H1 (cell line): Measurements from ENCODE around the gene CXADR.

Source experiments
- EP300 ChIP-seq, 2 experiments: IDR thresholded peaks; 1 replicate in 1 of 2; 2 replicates in 1 of 2; pipeline ENCODE4 v1.6.1; 2011 to 2012; ENCODE audit warnings: low read depth in 2 of 2, low read length in 2 of 2, mild to moderate bottlenecking in 2 of 2, borderline replicate concordance in 1 of 2, inconsistent platforms in 1 of 2, moderate library complexity in 1 of 2
- EZH2 ChIP-seq: fragments of 200-600 bp; sonication (generic); IDR thresholded peaks from 2 replicates; pipeline ENCODE4 v1.7.1; 2012; ENCODE audit warnings: low read depth, mild to moderate bottlenecking, moderate library complexity, low read length, inconsistent platforms; ENCODE audit not compliant: severe bottlenecking
- HDAC6 ChIP-seq: IDR thresholded peaks from one replicate; pipeline ENCODE4 v1.7.1; 2012; ENCODE audit warnings: low read depth, mild to moderate bottlenecking, inconsistent platforms, low read length, moderate library complexity
- JUN ChIP-seq: IDR thresholded peaks from 2 replicates; pipeline ENCODE4 v1.6.1; 2011; ENCODE audit warnings: low read depth, mild to moderate bottlenecking, improper control_type of control experiment, low read length
- KDM1A ChIP-seq: fragments of 200-600, 300-600 bp; sonication (generic); IDR thresholded peaks from 2 replicates; pipeline ENCODE4 v1.7.1; 2016; ENCODE audit warnings: mild to moderate bottlenecking, low read length, borderline replicate concordance
- POLR2A ChIP-seq, 2 experiments: IDR thresholded peaks; 1 replicate in 1 of 2; 2 replicates in 1 of 2; pipeline ENCODE4 v1.6.1; 2011; ENCODE audit warnings: low read depth in 2 of 2, low read length in 2 of 2, mild to moderate bottlenecking in 2 of 2; ENCODE audit errors: control extremely low read depth in 1 of 2
- POLR2AphosphoS5 ChIP-seq: IDR thresholded peaks from 2 replicates; pipeline ENCODE4 v1.6.1; 2011; ENCODE audit warnings: low read depth, low read length
- RNF2 ChIP-seq: fragments of 200-900, 300-1000 bp; sonication (generic); IDR thresholded peaks from 2 replicates; pipeline ENCODE4 v1.7.1; 2016; ENCODE audit warnings: borderline replicate concordance, low read depth, mild to moderate bottlenecking, antibody characterized with exemption, low read length; ENCODE audit not compliant: poor library complexity, severe bottlenecking; ENCODE audit errors: missing control alignments
- RXRA ChIP-seq: IDR thresholded peaks from 2 replicates; pipeline ENCODE4 v1.6.1; 2011; ENCODE audit warnings: low read depth, mild to moderate bottlenecking, low read length, moderate library complexity; ENCODE audit not compliant: insufficient read depth
- SIN3A ChIP-seq, 2 experiments: IDR thresholded peaks in 1 of 2; conservative IDR thresholded peaks in 1 of 2; 2 replicates each; pipeline ENCODE4 v1.6.1; 2011 to 2012; ENCODE audit warnings: low read length in 2 of 2, improper control_type of control experiment in 1 of 2, low read depth in 1 of 2, mild to moderate bottlenecking in 1 of 2
- SP1 ChIP-seq: IDR thresholded peaks from 2 replicates; pipeline ENCODE4 v1.6.1; 2011; ENCODE audit warnings: low read depth, low read length
- SP2 ChIP-seq: IDR thresholded peaks from 2 replicates; pipeline ENCODE4 v1.6.1; 2012; ENCODE audit warnings: mild to moderate bottlenecking, low read length, inconsistent platforms
- TF ChIP-seq, protein P1 (sequence below), 3 experiments: IDR thresholded peaks; 1 replicate in 2 of 3; 2 replicates in 1 of 3; pipeline versions ENCODE4 v1.5.1 to v1.6.1; 2011; ENCODE audit warnings: low read length in 3 of 3, mild to moderate bottlenecking in 3 of 3, inconsistent platforms in 2 of 3, low read depth in 1 of 3, moderate library complexity in 1 of 3; ENCODE audit not compliant: insufficient read depth in 1 of 3; ENCODE audit errors: control extremely low read depth in 1 of 3
- TF ChIP-seq, protein P2 (sequence below): IDR thresholded peaks from 2 replicates; pipeline ENCODE4 v1.6.1; 2012; ENCODE audit warnings: low read length, inconsistent platforms

DNA sequence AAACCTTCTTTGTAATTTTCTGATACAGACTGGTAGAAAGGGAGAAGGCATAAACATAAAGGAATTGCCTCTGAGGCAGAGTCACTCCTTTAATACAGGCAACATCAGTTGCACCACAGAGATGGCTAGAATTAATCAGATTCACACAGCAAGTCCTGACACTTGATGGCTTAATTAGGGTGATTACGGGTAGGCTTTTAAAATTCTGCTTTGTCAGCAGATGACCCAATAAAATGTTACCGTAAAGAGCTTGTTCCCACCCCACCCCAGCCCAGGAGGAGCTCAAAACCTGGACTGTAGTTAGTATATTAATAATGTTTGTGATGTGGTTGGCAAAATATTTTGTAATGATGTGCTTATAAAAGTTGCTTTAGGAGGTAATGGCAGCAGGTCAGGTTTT lies 109.2 kb downstream of the CXADR start:
- TF ChIP-seq, protein P1, sequence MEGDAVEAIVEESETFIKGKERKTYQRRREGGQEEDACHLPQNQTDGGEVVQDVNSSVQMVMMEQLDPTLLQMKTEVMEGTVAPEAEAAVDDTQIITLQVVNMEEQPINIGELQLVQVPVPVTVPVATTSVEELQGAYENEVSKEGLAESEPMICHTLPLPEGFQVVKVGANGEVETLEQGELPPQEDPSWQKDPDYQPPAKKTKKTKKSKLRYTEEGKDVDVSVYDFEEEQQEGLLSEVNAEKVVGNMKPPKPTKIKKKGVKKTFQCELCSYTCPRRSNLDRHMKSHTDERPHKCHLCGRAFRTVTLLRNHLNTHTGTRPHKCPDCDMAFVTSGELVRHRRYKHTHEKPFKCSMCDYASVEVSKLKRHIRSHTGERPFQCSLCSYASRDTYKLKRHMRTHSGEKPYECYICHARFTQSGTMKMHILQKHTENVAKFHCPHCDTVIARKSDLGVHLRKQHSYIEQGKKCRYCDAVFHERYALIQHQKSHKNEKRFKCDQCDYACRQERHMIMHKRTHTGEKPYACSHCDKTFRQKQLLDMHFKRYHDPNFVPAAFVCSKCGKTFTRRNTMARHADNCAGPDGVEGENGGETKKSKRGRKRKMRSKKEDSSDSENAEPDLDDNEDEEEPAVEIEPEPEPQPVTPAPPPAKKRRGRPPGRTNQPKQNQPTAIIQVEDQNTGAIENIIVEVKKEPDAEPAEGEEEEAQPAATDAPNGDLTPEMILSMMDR (IDR thresholded peaks at IDR 0.05; ENCODE audit: control extremely low read depth in 1 of 3, insufficient read depth in 1 of 3, low read depth in 1 of 3, low read length in 3 of 3): no peak
- TF ChIP-seq HDAC6: no peak
- TF ChIP-seq EZH2: no peak
- TF ChIP-seq EP300 (IDR thresholded peaks at IDR 0.05; ENCODE audit: borderline replicate concordance in 1 of 2, low read depth in 2 of 2, low read length in 2 of 2): no peak
- no peak for TF ChIP-seq SP2
- TF ChIP-seq, protein P2, sequence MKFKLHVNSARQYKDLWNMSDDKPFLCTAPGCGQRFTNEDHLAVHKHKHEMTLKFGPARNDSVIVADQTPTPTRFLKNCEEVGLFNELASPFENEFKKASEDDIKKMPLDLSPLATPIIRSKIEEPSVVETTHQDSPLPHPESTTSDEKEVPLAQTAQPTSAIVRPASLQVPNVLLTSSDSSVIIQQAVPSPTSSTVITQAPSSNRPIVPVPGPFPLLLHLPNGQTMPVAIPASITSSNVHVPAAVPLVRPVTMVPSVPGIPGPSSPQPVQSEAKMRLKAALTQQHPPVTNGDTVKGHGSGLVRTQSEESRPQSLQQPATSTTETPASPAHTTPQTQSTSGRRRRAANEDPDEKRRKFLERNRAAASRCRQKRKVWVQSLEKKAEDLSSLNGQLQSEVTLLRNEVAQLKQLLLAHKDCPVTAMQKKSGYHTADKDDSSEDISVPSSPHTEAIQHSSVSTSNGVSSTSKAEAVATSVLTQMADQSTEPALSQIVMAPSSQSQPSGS: no peak
- TF ChIP-seq RNF2: no peak
- no peak for TF ChIP-seq SIN3A (conservative IDR thresholded peaks at IDR 0.05 in 1 of 2, IDR thresholded peaks at IDR 0.05 in 1 of 2; ENCODE audit: low read depth in 1 of 2, low read length in 2 of 2)
- no peak for TF ChIP-seq POLR2AphosphoS5
- TF ChIP-seq KDM1A: no peak
- no peak for TF ChIP-seq RXRA
- TF ChIP-seq JUN: no peak
- TF ChIP-seq SP1: no peak
- TF ChIP-seq POLR2A (IDR thresholded peaks at IDR 0.05; ENCODE audit: control extremely low read depth in 1 of 2, low read depth in 2 of 2, low read length in 2 of 2): no peak
